Stimulated activated naive CD8-positive, alpha-beta T cell treated with anti-CD3 and anti-CD28 coated beads, Interleukin-15, Interleukin-2, amounts not matched to agents 100 ng/mL and 50 ng/mL, for 24 hours (primary cell): Measurements from ENCODE around the gene NAA38.

Experiments
- H3K27ac Mint-ChIP-seq: one replicate; pipeline ENCODE4 v1.8.0; 2021; ENCODE audit warnings: mild to moderate bottlenecking, mixed read lengths
- H3K27me3 Mint-ChIP-seq: one replicate; pipeline ENCODE4 v1.8.0; 2021; ENCODE audit warnings: mixed read lengths
- H3K36me3 Mint-ChIP-seq: one replicate; pipeline ENCODE4 v1.8.0; 2021; ENCODE audit warnings: low read depth, mixed read lengths
- H3K4me1 Mint-ChIP-seq: one replicate; pipeline ENCODE4 v1.8.0; 2021; ENCODE audit warnings: low read depth, mixed read lengths
- H3K4me3 Mint-ChIP-seq: one replicate; pipeline ENCODE4 v1.8.0; 2021; ENCODE audit warnings: mild to moderate bottlenecking, mixed read lengths
- H3K9me3 Mint-ChIP-seq: one replicate; pipeline ENCODE4 v1.8.0; 2021; ENCODE audit warnings: mixed read lengths

Gene NAA38

GRCh38 chr17:7841915-7842379 is 15.4 kb downstream of the NAA38 start:
- H3K9me3 Mint-ChIP-seq, result no peaks in the 10 kb centered on the region
- H3K4me3 Mint-ChIP-seq, result peak overlapping the region; percentile 88
- H3K27ac Mint-ChIP-seq, result peak overlapping the region; percentile 100
- no peaks in the 10 kb centered on the region for H3K27me3 Mint-ChIP-seq
- H3K4me1 Mint-ChIP-seq, result peaks cover 71% of the 10 kb centered on the region
- peaks cover 23% of the 10 kb centered on the region for H3K36me3 Mint-ChIP-seq

GRCh38 chr17:7841396-7841914 is 15.9 kb downstream of the NAA38 start:
- Mint-ChIP-seq H3K9me3 (no peaks in the 10 kb centered on the region), H3K27ac (peak overlapping the region; percentile 100), H3K36me3 (peaks cover 19% of the 10 kb centered on the region), H3K4me1 (peaks cover 71% of the 10 kb centered on the region), H3K4me3 (peak overlapping the region; percentile 88), H3K27me3 (no peaks in the 10 kb centered on the region)

GRCh38 chr17:7840875-7841274 is 16.5 kb downstream of the NAA38 start:
- H3K4me1 Mint-ChIP-seq, result peaks cover 72% of the 10 kb centered on the region
- peaks cover 13% of the 10 kb centered on the region for H3K36me3 Mint-ChIP-seq
- H3K27me3 Mint-ChIP-seq, result no peaks in the 10 kb centered on the region

GRCh38 chr17:7840441-7840840 is 16.9 kb downstream of the NAA38 start:
- Mint-ChIP-seq H3K27me3 (no peaks in the 10 kb centered on the region), H3K27ac (peak overlapping the region; percentile 95), H3K4me3 (peak overlapping the region; percentile 88), H3K4me1 (peaks cover 68% of the 10 kb centered on the region), H3K9me3 (no peaks in the 10 kb centered on the region), H3K36me3 (peaks cover 8% of the 10 kb centered on the region)

More at GRCh38 chr17:7840875-7841274, 16.5 kb downstream of the NAA38 start:
- peak overlapping the region; percentile 88 for H3K4me3 Mint-ChIP-seq
- no peaks in the 10 kb centered on the region for H3K9me3 Mint-ChIP-seq
- H3K27ac Mint-ChIP-seq, result peak overlapping the region; percentile 95

GRCh38 chr17:7839876-7840261 is 17.5 kb downstream of the NAA38 start:
- H3K4me3 Mint-ChIP-seq, result peak overlapping the region; percentile 88
- H3K9me3 Mint-ChIP-seq, result no peaks in the 10 kb centered on the region
- H3K36me3 Mint-ChIP-seq, result peaks cover 3% of the 10 kb centered on the region
- no peaks in the 10 kb centered on the region for H3K27me3 Mint-ChIP-seq
- peaks cover 69% of the 10 kb centered on the region for H3K4me1 Mint-ChIP-seq
- H3K27ac Mint-ChIP-seq, result peak overlapping the region; percentile 95

GRCh38 chr17:7839190-7839875 is 18.0 kb downstream of the NAA38 start:
- Mint-ChIP-seq H3K4me1 (peaks cover 73% of the 10 kb centered on the region), H3K4me3 (peak overlapping the region; percentile 88), H3K27ac (peak overlapping the region; percentile 66), H3K27me3 (no peaks in the 10 kb centered on the region), H3K36me3 (peaks cover 3% of the 10 kb centered on the region), H3K9me3 (no peaks in the 10 kb centered on the region)

- Mint-ChIP-seq H3K36me3 (peaks cover 3% of the 10 kb centered on the region), H3K4me1 (peaks cover 79% of the 10 kb centered on the region), H3K4me3 (peak overlapping the region; percentile 93), H3K27me3 (peaks cover 1% of the 10 kb centered on the region), H3K27ac (peak overlapping the region; percentile 66), H3K9me3 (no peaks in the 10 kb centered on the region)
Measured at GRCh38 chr17:7838090-7839075, 19.0 kb downstream of the NAA38 start.

- Mint-ChIP-seq H3K4me1 (peaks cover 78% of the 10 kb centered on the region), H3K9me3 (no peaks in the 10 kb centered on the region), H3K27ac (peak overlapping the region; percentile 93), H3K36me3 (peaks cover 3% of the 10 kb centered on the region), H3K27me3 (peaks cover 4% of the 10 kb centered on the region), H3K4me3 (peak overlapping the region; percentile 93)
Measured at GRCh38 chr17:7837408-7838088, 19.8 kb downstream of the NAA38 start.

- peak overlapping the region; percentile 93 for H3K4me3 Mint-ChIP-seq
- H3K27me3 Mint-ChIP-seq, result peaks cover 4% of the 10 kb centered on the region
- H3K27ac Mint-ChIP-seq, result peak overlapping the region; percentile 93
- peaks cover 3% of the 10 kb centered on the region for H3K36me3 Mint-ChIP-seq
- H3K9me3 Mint-ChIP-seq, result no peaks in the 10 kb centered on the region
- H3K4me1 Mint-ChIP-seq, result peaks cover 72% of the 10 kb centered on the region
Measured at GRCh38 chr17:7836596-7837407, 20.6 kb downstream of the NAA38 start.

- H3K9me3 Mint-ChIP-seq, result no peaks in the 10 kb centered on the region
- peak overlapping the region; percentile 93 for H3K27ac Mint-ChIP-seq
- H3K36me3 Mint-ChIP-seq, result peaks cover 3% of the 10 kb centered on the region
- H3K4me1 Mint-ChIP-seq, result peaks cover 66% of the 10 kb centered on the region
- H3K27me3 Mint-ChIP-seq, result peaks cover 4% of the 10 kb centered on the region
- H3K4me3 Mint-ChIP-seq, result peak overlapping the region; percentile 93
Measured at GRCh38 chr17:7835814-7836595, 21.4 kb downstream of the NAA38 start.

- Mint-ChIP-seq H3K9me3 (no peaks in the 10 kb centered on the region), H3K4me1 (peaks cover 58% of the 10 kb centered on the region), H3K4me3 (peak overlapping the region; percentile 90), H3K27me3 (peaks cover 4% of the 10 kb centered on the region), H3K36me3 (peaks cover 3% of the 10 kb centered on the region), H3K27ac (peak overlapping the region; percentile 95)
Measured at GRCh38 chr17:7834957-7835813, 22.2 kb downstream of the NAA38 start.

- peak overlapping the region; percentile 95 for H3K27ac Mint-ChIP-seq
- peaks cover 51% of the 10 kb centered on the region for H3K4me1 Mint-ChIP-seq
Measured at GRCh38 chr17:7834542-7834956, 22.8 kb downstream of the NAA38 start.

More at GRCh38 chr17:7834542-7834956, 22.8 kb downstream of the NAA38 start:
- Mint-ChIP-seq H3K27me3 (peaks cover 4% of the 10 kb centered on the region), H3K4me3 (peak overlapping the region; percentile 90), H3K9me3 (no peaks in the 10 kb centered on the region), H3K36me3 (no peaks in the 10 kb centered on the region)
